A673 (cell line): ENCODE data around the gene METTL21A. TPM values are rescaled to one million over a fixed set of nuclear protein-coding genes. Genes with fewer than 3 reads are reported as not detected.

Experiments
- BruUV-seq: library from RNA; stranded (reverse); fragments of 400-500 nt; replicated peaks from 2 replicates; lab custom pipeline; 2021; lab: Mats Ljungman, UMichigan
- CTCF ChIA-PET: fragments of 300-600 bp; sonication (Branson Sonifier 250); formaldehyde crosslinking; loops from one replicate; lab custom pipeline; 2022; ENCODE audit warnings: antibody characterized with exemption; lab: Charles Lee
- POLR2A ChIA-PET: fragments of 300-600 bp; sonication (Branson Sonifier 250); formaldehyde crosslinking; loops from one replicate; lab custom pipeline; 2022; ENCODE audit warnings: antibody characterized with exemption; ENCODE audit not compliant: low non-redundant PET; lab: Charles Lee
- DNase-seq: peaks from one replicate; pipeline ENCODE4 v3.0.0-alpha.2; 2015; ENCODE audit warnings: low spot score
- H3K27ac ChIP-seq: fragments of 200-600 bp; sonication (generic); 2 replicates; pipeline ENCODE4 v1.5.1; 2016; ENCODE audit warnings: mixed run types, low read depth, mild to moderate bottlenecking, mixed read lengths, antibody characterized with exemption, low read length; ENCODE audit not compliant: poor library complexity, severe bottlenecking
- H3K27me3 ChIP-seq: fragments of 200-600 bp; sonication (generic); replicated peaks from 2 replicates; pipeline ENCODE4 v1.6.1; 2017; ENCODE audit warnings: mixed run types, low read depth, mild to moderate bottlenecking, mixed read lengths, antibody characterized with exemption, low read length; ENCODE audit not compliant: insufficient read depth, poor library complexity
- H3K36me3 ChIP-seq: fragments of 200-600 bp; sonication (generic); 2 replicates; pipeline ENCODE4 v1.6.1; 2016; ENCODE audit warnings: mixed run types, mild to moderate bottlenecking, mixed read lengths, antibody characterized with exemption, low read length; ENCODE audit not compliant: insufficient read depth, poor library complexity, severe bottlenecking
- H3K4me1 ChIP-seq: fragments of 200-600 bp; sonication (generic); 2 replicates; pipeline ENCODE4 v1.6.1; 2017; ENCODE audit warnings: mixed run types, mild to moderate bottlenecking, mixed read lengths, antibody characterized with exemption, low read length; ENCODE audit not compliant: insufficient read depth, poor library complexity, severe bottlenecking
- H3K4me3 ChIP-seq: fragments of 200-600 bp; sonication (generic); 2 replicates; pipeline ENCODE4 v1.5.1; 2016; ENCODE audit warnings: low read depth, mixed run types, mild to moderate bottlenecking, mixed read lengths, low read length; ENCODE audit not compliant: poor library complexity, severe bottlenecking
- H3K9me3 ChIP-seq: fragments of 200-600 bp; sonication (generic); 2 replicates; pipeline ENCODE4 v1.6.1; 2016; ENCODE audit warnings: mixed run types, low read depth, mild to moderate bottlenecking, mixed read lengths, antibody characterized with exemption, low read length; ENCODE audit not compliant: poor library complexity, severe bottlenecking
- CTCF ChIP-seq: fragments of 300-800, 200-600 bp; sonication (generic); conservative IDR thresholded peaks from 2 replicates; pipeline ENCODE4 v1.5.1; 2017; ENCODE audit warnings: low read depth, mild to moderate bottlenecking, antibody characterized with exemption, low read length, moderate library complexity, mixed read lengths
- EZH2 ChIP-seq: fragments of 200-600 bp; sonication (generic); IDR thresholded peaks from 2 replicates; pipeline ENCODE4 v1.6.1; 2017; ENCODE audit warnings: borderline replicate concordance, low read depth, mild to moderate bottlenecking, mixed read lengths, antibody characterized with exemption, low read length; ENCODE audit not compliant: poor library complexity, severe bottlenecking
- intact Hi-C: fragments of 100-400 bp; cut with micrococcal nuclease; formaldehyde crosslinking; loops from one replicate; pipeline ENCODE4 v1.10.0; 2022; ENCODE audit not compliant: unreplicated experiment
- total RNA-seq: library from RNA; stranded (reverse); gene quantifications from 2 replicates; pipeline ENCODE4 v1.2.3, GENCODE V29; 2021

METTL21A gene
- total RNA-seq, 1 experiment from 2014 or later: 40.4 TPM

- ChIA-PET CTCF (no interaction called here), POLR2A (no interaction called here)
- Histone ChIP-seq H3K4me3 (no peak overlapping the region), H3K9me3 (no peaks in the 10 kb centered on the region), H3K4me1 (peaks cover 2% of the 10 kb centered on the region), H3K27ac (no peak overlapping the region), H3K27me3 (no peaks in the 10 kb centered on the region), H3K36me3 (peaks cover 17% of the 10 kb centered on the region)
- TF ChIP-seq EZH2 (no peak), CTCF (no peak)
- no TSS peak for BruUV-seq
- DNase-seq: no peak
- intact Hi-C loops: no loop called here
Observed at GRCh38 chr2:207599636-207600035, 25.6 kb downstream of the METTL21A start.

GRCh38 chr2:207594731-207595130 lies 30.5 kb downstream of the METTL21A start:
- no peak for DNase-seq
- Histone ChIP-seq H3K27ac (no peak overlapping the region), H3K4me1 (peaks cover 1% of the 10 kb centered on the region), H3K4me3 (no peak overlapping the region), H3K27me3 (no peaks in the 10 kb centered on the region), H3K36me3 (peaks cover 57% of the 10 kb centered on the region), H3K9me3 (peaks cover 15% of the 10 kb centered on the region)
- ChIA-PET POLR2A (no interaction called here), CTCF (no interaction called here)
- no TSS peak for BruUV-seq
- intact Hi-C loops: no loop called here
- no peak for TF ChIP-seq CTCF
- no peak for TF ChIP-seq EZH2

- Histone ChIP-seq H3K4me3 (no peak overlapping the region), H3K9me3 (peaks cover 15% of the 10 kb centered on the region), H3K27me3 (no peaks in the 10 kb centered on the region), H3K36me3 (peaks cover 61% of the 10 kb centered on the region), H3K4me1 (no peaks in the 10 kb centered on the region), H3K27ac (no peak overlapping the region)
- no peak for DNase-seq
- intact Hi-C loops: no loop called here
- POLR2A ChIA-PET: no interaction called here
- CTCF ChIA-PET: no interaction called here
- BruUV-seq: no TSS peak
- TF ChIP-seq CTCF (no peak), EZH2 (no peak)
Observed at GRCh38 chr2:207594264-207594663, 30.9 kb downstream of the METTL21A start.
